ENCODE data around the gene INS. TPM values are rescaled to one million over a fixed set of nuclear protein-coding genes. Genes with fewer than 3 reads are reported as not detected.

Gene INS
- total RNA-seq, 1 donor from 2014 or later: not detected

GRCh38 chr11:2142300-2142759 is 18.7 kb downstream of the INS start:
- intact Hi-C loops (cut with DNase I): no loop called here
- peaks cover 7 to 13% of the 10 kb centered on the region in 2 donors for H3K4me1 ChIP-seq
- no peaks in the 10 kb centered on the region for H3K36me3 ChIP-seq
- H3K9me3 ChIP-seq: no peaks in the 10 kb centered on the region
- H3K4me3 ChIP-seq: no peak overlapping the region
- no peak for TF ChIP-seq CTCF (IDR thresholded peaks at IDR 0.05)
- H3K27me3 ChIP-seq: peaks cover 37% of the 10 kb centered on the region
- H3K27ac ChIP-seq: no peak overlapping the region
- DNase-seq (ENCODE audit: low spot score in 2 of 2): no peak

- Histone ChIP-seq H3K4me3 (no peak overlapping the region), H3K27me3 (peaks cover 41% of the 10 kb centered on the region), H3K36me3 (no peaks in the 10 kb centered on the region), H3K4me1 (peaks cover 7 to 13% of the 10 kb centered on the region in 2 donors), H3K9me3 (no peaks in the 10 kb centered on the region), H3K27ac (no peak overlapping the region)
- intact Hi-C loops (cut with DNase I): no loop called here
- no peak for DNase-seq (ENCODE audit: low spot score in 2 of 2)
- TF ChIP-seq CTCF (IDR thresholded peaks at IDR 0.05): no peak
These were observed 20.3 kb downstream of the INS start for GRCh38 chr11:2140411-2141400.

- DNase-seq (ENCODE audit: low spot score in 2 of 2): no peak
- Histone ChIP-seq H3K4me3 (peak overlapping the region in 1 of 2 donors; percentile 4), H3K27ac (no peak overlapping the region), H3K36me3 (no peaks in the 10 kb centered on the region), H3K4me1 (peaks cover 7 to 13% of the 10 kb centered on the region in 2 donors), H3K9me3 (no peaks in the 10 kb centered on the region), H3K27me3 (peaks cover 38% of the 10 kb centered on the region)
- TF ChIP-seq CTCF (IDR thresholded peaks at IDR 0.05): no peak
- intact Hi-C loops (cut with DNase I): no loop called here
These were observed 21.2 kb downstream of the INS start for GRCh38 chr11:2139621-2140337.

GRCh38 chr11:2139123-2139521 is 21.9 kb downstream of the INS start, which contains the start of gene IGF2:
TSS of gene IGF2 (minus strand) at chr11:2139389. CDS start at chr11:2135523, 3,866 bp downstream.
- Histone ChIP-seq H3K27me3 (peaks cover 34% of the 10 kb centered on the region), H3K4me1 (peaks cover 7 to 13% of the 10 kb centered on the region in 2 donors)
- intact Hi-C loops (cut with DNase I): no loop called here

More at GRCh38 chr11:2139123-2139521, 21.9 kb downstream of the INS start, which contains the start of gene IGF2:
- Histone ChIP-seq H3K9me3 (no peaks in the 10 kb centered on the region), H3K4me3 (peak within 1 kb of the TSS; percentile 51 to 59), H3K36me3 (no peaks in the 10 kb centered on the region), H3K27ac (no peak within 1 kb of the TSS)
- TF ChIP-seq CTCF (IDR thresholded peaks at IDR 0.05): no peak
- no peak for DNase-seq (ENCODE audit: low spot score in 2 of 2)

All from ascending aorta (tissue), 2 donors.